ENCODE data around the gene MTCH1.

Gene MTCH1

GRCh38 chr6:36975231-36976006, 10.6 kb downstream of the MTCH1 start:
- DNase-seq (ENCODE audit: low read depth): no peak
- TF ChIP-seq, protein P1, sequence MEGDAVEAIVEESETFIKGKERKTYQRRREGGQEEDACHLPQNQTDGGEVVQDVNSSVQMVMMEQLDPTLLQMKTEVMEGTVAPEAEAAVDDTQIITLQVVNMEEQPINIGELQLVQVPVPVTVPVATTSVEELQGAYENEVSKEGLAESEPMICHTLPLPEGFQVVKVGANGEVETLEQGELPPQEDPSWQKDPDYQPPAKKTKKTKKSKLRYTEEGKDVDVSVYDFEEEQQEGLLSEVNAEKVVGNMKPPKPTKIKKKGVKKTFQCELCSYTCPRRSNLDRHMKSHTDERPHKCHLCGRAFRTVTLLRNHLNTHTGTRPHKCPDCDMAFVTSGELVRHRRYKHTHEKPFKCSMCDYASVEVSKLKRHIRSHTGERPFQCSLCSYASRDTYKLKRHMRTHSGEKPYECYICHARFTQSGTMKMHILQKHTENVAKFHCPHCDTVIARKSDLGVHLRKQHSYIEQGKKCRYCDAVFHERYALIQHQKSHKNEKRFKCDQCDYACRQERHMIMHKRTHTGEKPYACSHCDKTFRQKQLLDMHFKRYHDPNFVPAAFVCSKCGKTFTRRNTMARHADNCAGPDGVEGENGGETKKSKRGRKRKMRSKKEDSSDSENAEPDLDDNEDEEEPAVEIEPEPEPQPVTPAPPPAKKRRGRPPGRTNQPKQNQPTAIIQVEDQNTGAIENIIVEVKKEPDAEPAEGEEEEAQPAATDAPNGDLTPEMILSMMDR (IDR thresholded peaks at IDR 0.05; ENCODE audit: low read length, missing control alignments): no peak
- no peak overlapping the region for H3K4me3 ChIP-seq (replicated peaks; ENCODE audit: low read depth, low read length)

DNA sequence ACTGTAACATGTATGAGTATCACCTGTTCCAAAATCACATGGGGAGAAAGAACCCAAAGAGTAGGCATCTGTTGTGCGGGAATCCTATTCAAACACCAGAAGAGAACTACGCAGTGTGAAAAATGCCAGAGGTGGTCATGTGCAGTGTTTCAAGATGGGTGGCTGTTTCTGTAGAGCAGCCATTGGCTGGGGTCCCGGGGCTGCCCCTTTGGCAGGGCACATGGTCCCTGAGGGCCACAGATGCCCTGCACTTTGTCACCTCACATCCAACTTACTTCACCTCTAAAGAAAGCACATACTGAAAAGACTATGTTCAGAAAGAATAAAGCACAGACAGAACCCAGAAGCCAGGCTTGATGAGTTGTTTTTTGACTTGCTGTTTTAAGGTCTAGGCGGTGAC, 12.3 kb downstream of the MTCH1 start:
- TF ChIP-seq, protein P1 (IDR thresholded peaks at IDR 0.05; ENCODE audit: low read length, missing control alignments): no peak
- no peak for DNase-seq (ENCODE audit: low read depth)

DNA sequence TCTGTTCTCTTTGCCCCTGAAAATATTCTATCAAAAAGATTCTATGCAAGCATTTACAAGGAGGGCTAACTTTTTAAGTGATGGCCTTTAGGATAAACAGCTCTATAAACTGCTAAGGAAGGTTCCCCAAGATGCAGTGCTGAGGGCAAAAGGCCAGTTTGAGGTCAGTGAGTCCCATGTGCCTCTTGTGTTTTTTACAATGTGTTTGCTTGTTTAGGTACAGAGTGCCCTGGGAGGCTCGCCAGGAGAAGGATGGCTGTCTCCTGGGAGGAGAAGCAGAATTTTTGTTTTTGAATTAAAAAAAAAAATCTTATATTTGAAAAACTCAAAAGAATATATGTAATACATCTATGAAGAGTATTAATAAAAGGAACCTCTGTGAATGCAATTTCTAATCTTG, 12.8 kb downstream of the MTCH1 start:
- H3K4me3 ChIP-seq (replicated peaks; ENCODE audit: low read depth, low read length): no peak overlapping the region
- DNase-seq (ENCODE audit: low read depth): no peak
- TF ChIP-seq, protein P1 (IDR thresholded peaks at IDR 0.05; ENCODE audit: low read length, missing control alignments): no peak

More for the DNA sequence above, 12.3 kb downstream of the MTCH1 start:
- no peak overlapping the region for H3K4me3 ChIP-seq (replicated peaks; ENCODE audit: low read depth, low read length)

- TF ChIP-seq, protein P1 (IDR thresholded peaks at IDR 0.05; ENCODE audit: low read length, missing control alignments): no peak
- no peak overlapping the region for H3K4me3 ChIP-seq (replicated peaks; ENCODE audit: low read depth, low read length)
- no peak for DNase-seq (ENCODE audit: low read depth)
Observed at GRCh38 chr6:36971921-36972673, 13.9 kb downstream of the MTCH1 start.

DNA sequence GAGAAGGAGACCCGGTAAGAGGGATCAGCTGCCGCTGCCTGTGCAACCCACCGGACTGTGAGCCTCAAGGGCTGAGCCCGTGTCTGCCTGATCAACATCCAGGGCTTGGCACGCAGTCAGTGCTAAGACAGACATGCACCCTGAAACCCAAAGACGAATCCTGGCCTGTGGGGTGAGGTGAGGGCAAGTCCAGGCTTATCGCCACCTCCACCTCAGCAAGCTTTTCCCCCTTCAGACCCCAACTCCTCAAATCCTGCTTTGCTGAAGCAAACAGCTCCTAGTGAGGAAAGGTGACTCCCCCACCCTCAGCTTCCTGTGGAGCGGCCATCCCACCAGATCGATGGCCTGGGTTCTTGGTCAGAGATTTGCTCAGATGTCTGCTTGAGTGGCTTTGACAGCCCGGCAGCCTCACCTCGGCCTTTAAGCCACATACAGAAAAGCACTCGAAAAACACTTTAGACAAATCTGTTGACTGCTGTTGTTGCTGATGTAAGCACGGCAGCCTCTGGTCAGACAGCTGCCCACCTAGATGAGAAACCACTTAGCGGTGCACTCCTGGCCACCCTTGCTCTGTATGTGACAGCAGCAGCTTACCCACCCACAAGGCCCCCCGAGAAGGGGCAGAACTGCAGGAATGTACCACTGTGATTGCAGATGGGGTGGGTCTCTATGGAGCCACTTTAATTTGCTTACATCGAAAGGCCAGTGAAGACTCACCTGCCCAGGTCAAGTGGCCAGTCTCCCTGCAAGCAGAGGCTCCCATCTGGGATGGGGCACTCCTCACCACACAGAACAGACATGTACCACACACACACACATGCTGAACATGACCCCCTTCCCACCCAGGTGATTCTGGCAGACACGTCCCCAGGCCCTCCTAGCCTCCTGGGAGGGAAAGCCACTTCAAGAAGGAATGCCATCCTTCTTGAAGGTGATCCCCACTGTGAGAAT, 14.8 kb downstream of the MTCH1 start:
- TF ChIP-seq, protein P1 (IDR thresholded peaks at IDR 0.05; ENCODE audit: low read length, missing control alignments): no peak
- H3K4me3 ChIP-seq (replicated peaks; ENCODE audit: low read depth, low read length): no peak overlapping the region

DNA sequence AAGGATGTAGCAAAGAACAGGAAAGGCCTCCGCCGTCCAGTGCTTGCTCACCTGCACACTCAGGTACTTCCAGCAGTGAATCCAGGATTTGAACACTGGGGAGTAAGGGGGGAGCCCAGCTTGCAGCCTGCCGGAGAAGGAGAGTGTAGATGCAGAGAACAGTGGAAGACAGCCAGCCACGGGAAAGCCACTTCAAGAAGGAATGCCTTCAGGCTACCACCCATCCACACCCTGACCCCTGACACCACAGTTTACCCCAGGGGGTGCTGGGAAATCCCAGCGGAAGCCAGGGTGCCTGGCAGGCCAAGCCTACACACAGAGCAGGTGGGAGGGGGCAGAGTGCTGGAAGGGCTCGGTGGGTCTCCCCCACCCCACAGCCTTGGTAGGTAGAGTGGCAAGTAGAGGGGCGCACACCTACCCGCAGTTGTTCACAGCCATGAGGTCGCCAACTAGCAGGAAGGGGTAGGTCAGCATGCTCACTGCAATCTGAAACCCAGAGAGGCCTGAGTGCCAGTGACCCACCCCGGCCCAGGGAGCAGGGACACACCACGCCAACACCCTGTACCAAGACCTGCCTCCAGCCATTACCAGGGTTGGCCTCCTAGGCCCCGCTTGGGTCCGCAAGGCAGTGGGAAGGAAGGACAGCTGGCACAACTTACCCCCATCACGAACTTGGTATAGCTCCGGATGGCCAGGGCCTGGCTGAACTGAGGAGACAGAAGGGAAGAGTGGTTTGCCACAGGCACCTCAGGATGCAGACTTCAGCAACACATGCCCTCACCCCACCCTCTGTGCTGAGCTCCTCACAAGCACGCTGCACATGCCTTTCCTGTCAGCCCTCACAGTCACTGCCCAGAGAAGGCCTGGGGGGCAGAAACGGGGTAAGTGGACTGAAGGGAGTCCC, 15.8 kb downstream of the MTCH1 start:
- DNase-seq (ENCODE audit: low read depth): no peak
- TF ChIP-seq, protein P1 (IDR thresholded peaks at IDR 0.05; ENCODE audit: low read length, missing control alignments): no peak
- no peak overlapping the region for H3K4me3 ChIP-seq (replicated peaks; ENCODE audit: low read depth, low read length)

More for the DNA sequence above, 14.8 kb downstream of the MTCH1 start:
- DNase-seq (ENCODE audit: low read depth): no peak
